HG03565 (cell line): Measurements from ENCODE around the gene IRF7.

Experiments
- ATAC-seq: cut with Tn5 transposase; IDR thresholded peaks from one replicate; pipeline ENCODE4 v1.9.1; 2021; ENCODE audit warnings: mild to moderate bottlenecking, moderate library complexity; ENCODE audit not compliant: unreplicated experiment

The IRF7 gene

DNA sequence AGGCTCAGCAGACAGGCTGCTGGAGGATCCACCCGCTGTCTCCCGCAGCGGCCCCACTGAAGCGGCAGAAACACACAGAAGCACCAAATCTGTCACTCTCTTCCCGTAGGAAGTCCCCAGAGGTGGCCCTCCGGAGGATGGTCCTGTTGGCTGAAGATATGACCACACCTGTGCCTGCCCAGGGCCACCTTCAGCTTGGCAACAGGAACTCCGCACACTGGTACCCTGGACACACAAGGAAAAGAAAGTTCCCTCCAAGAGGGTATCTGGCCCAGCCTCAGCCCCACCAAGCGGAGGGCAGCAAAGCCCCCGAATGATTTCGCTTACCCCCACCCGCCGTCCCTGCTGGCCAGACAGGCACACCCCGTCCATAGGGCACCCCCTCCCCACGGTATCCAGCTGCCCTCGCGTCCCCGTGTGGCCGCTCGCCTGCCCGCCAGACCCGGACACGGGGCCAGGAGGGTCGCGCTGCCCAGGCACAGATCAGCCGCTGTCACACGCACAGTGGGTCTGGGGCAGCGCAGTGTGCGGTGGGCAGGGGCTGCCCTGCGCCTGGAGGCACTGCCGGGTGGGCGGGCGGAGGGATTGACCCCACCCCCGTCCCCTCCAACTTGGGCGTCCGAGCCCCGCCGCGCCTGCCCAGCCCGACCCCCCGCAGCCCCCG, 48.0 kb downstream of the IRF7 start:
- no peak for ATAC-seq

GRCh38 chr11:567011-567628, 48.6 kb downstream of the IRF7 start:
- ATAC-seq: no peak

DNA sequence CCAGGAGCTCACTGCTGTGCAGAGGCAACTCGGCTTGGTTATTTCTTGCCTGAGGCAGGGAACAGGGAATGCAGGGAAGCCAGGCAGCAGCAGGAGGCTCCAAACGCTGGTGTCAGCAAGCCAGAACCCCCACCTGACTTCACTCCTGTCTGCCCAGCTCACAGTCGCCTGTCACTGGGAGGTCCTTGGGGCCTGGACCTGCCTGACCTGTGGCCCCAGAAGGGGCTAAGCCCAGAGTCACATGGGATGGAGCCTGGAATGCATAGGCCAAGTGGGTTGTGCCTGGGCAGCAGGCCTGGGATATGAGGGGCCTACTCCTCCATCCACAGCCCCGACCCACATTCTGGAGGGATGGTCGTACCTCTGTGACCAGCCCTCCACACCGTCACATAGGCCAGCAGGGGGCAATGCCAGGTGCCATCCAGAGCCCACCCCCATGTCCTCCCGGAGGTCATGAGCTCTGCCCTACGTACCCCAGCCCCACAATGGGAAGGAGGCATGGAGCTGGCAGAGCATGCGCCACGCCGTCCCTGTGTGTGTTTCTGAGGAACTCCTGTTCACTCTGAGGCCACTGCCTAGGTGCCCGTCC, 49.7 kb downstream of the IRF7 start:
- no peak for ATAC-seq

- ATAC-seq: no peak
Observed at GRCh38 chr11:563812-564578, 51.8 kb downstream of the IRF7 start.

DNA sequence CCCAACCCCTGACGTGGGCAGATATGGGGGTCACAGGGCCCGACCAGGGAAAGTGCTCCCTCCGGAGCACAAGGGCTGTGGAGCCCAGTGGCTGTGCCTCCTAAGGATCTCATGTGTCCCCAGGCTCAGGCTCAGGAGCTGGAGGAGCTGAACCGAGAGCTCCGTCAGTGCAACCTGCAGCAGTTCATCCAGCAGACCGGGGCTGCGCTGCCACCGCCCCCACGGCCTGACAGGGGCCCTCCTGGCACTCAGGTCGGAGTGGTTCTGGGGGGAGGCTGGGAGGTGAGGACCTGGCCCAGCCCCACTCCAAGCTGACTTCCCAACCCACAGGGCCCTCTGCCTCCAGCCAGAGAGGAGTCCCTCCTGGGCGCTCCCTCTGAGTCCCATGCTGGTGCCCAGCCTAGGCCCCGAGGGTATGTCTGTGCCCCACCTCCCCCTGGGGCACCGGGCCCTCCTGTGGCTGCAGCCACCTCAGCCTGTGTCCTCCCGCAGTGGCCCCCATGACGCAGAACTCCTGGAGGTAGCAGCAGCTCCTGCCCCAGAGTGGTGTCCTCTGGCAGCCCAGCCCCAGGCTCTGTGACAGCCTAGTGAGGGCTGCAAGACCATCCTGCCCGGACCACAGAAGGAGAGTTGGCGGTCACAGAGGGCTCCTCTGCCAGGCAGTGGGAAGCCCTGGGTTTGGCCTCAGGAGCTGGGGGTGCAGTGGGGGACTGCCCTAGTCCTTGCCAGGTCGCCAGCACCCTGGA, 52.5 kb downstream of the IRF7 start:
- no peak for ATAC-seq
